ENCODE data around the gene PNPLA8. TPM values are rescaled to one million over a fixed set of nuclear protein-coding genes. Genes with fewer than 3 reads are reported as not detected.

PNPLA8 gene
- total RNA-seq, 1 donor from 2014 or later = 26.3 TPM

- peak; percentile 48 for TF ChIP-seq CTCF (IDR thresholded peaks at IDR 0.05; ENCODE audit: insufficient read depth, low read length, severe bottlenecking)
- Histone ChIP-seq H3K36me3 (ENCODE audit: control insufficient read depth, insufficient read depth, low read length) (no peaks in the 10 kb centered on the region), H3K4me3 (ENCODE audit: low read depth, low read length) (no peak overlapping the region), H3K27me3 (ENCODE audit: control insufficient read depth, insufficient read depth, low read length) (peaks cover 14% of the 10 kb centered on the region)
- DNase-seq (ENCODE audit: low read depth) (peak; percentile 29), FAIRE-seq (no peak)
These were observed 65.9 kb downstream of the PNPLA8 start for GRCh38 chr7:108459922-108460551.

- Histone ChIP-seq H3K27me3 (ENCODE audit: control insufficient read depth, insufficient read depth, low read length) (peaks cover 23% of the 10 kb centered on the region), H3K36me3 (ENCODE audit: control insufficient read depth, insufficient read depth, low read length) (no peaks in the 10 kb centered on the region), H3K4me3 (ENCODE audit: low read depth, low read length) (no peak overlapping the region)
- TF ChIP-seq CTCF (IDR thresholded peaks at IDR 0.05; ENCODE audit: insufficient read depth, low read length, severe bottlenecking) = no peak
- no peak for DNase-seq (ENCODE audit: low read depth)
- no peak for FAIRE-seq
These were observed 68.1 kb downstream of the PNPLA8 start for GRCh38 chr7:108457871-108458270.

- DNase-seq (ENCODE audit: low read depth) (no peak), FAIRE-seq (no peak)
- no peak for TF ChIP-seq CTCF (IDR thresholded peaks at IDR 0.05; ENCODE audit: insufficient read depth, low read length, severe bottlenecking)
- peaks cover 23% of the 10 kb centered on the region for H3K27me3 ChIP-seq (ENCODE audit: control insufficient read depth, insufficient read depth, low read length)
- no peak overlapping the region for H3K4me3 ChIP-seq (ENCODE audit: low read depth, low read length)
- H3K36me3 ChIP-seq (ENCODE audit: control insufficient read depth, insufficient read depth, low read length) = no peaks in the 10 kb centered on the region
These were observed 68.9 kb downstream of the PNPLA8 start for GRCh38 chr7:108456845-108457540.

GRCh38 chr7:108455998-108456677 is 69.8 kb downstream of the PNPLA8 start, which contains the start of gene NRCAM:
TSS of gene NRCAM (minus strand) at chr7:108456436. CDS start at chr7:108240064, 216,372 bp downstream.
- peaks cover 22% of the 10 kb centered on the region for H3K27me3 ChIP-seq (ENCODE audit: control insufficient read depth, insufficient read depth, low read length)
- FAIRE-seq (no peak), DNase-seq (ENCODE audit: low read depth) (no peak)
- peak within 1 kb of the TSS; percentile 36 for H3K4me3 ChIP-seq (ENCODE audit: low read depth, low read length)
- TF ChIP-seq CTCF (IDR thresholded peaks at IDR 0.05; ENCODE audit: insufficient read depth, low read length, severe bottlenecking) = no peak
- no peaks in the 10 kb centered on the region for H3K36me3 ChIP-seq (ENCODE audit: control insufficient read depth, insufficient read depth, low read length)

GRCh38 chr7:108455551-108455997 is 70.4 kb downstream of the PNPLA8 start:
- Histone ChIP-seq H3K4me3 (ENCODE audit: low read depth, low read length) (peak overlapping the region; percentile 36), H3K27me3 (ENCODE audit: control insufficient read depth, insufficient read depth, low read length) (peaks cover 22% of the 10 kb centered on the region), H3K36me3 (ENCODE audit: control insufficient read depth, insufficient read depth, low read length) (no peaks in the 10 kb centered on the region)
- no peak for FAIRE-seq
- no peak for DNase-seq (ENCODE audit: low read depth)
- TF ChIP-seq CTCF (IDR thresholded peaks at IDR 0.05; ENCODE audit: insufficient read depth, low read length, severe bottlenecking) = no peak

All from bronchial epithelial cell (primary cell).